Measurements from ENCODE around the gene ARCN1.

ARCN1 gene

GRCh38 chr11:118650366-118650765 is 78.2 kb downstream of the ARCN1 start:
- Histone ChIP-seq H3K4me3 (replicated peaks; ENCODE audit: low read depth, low read length) (no peak overlapping the region), H3K27me3 (replicated peaks; ENCODE audit: control insufficient read depth, insufficient read depth, low read length) (no peaks in the 10 kb centered on the region; the same call in 1 of the 2 replicates), H3K36me3 (ENCODE audit: control insufficient read depth, insufficient read depth, low read length) (no peaks in the 10 kb centered on the region)
- DNase-seq (ENCODE audit: extremely low read depth, insufficient read length), result no peak
- TF ChIP-seq CTCF (IDR thresholded peaks at IDR 0.05; ENCODE audit: insufficient read depth, low read length, poor library complexity, severe bottlenecking), result no peak

GRCh38 chr11:118651820-118652219 is 79.6 kb downstream of the ARCN1 start:
- no peak for TF ChIP-seq CTCF (IDR thresholded peaks at IDR 0.05; ENCODE audit: insufficient read depth, low read length, poor library complexity, severe bottlenecking)
- H3K36me3 ChIP-seq (ENCODE audit: control insufficient read depth, insufficient read depth, low read length), result no peaks in the 10 kb centered on the region
- no peaks in the 10 kb centered on the region for H3K27me3 ChIP-seq (replicated peaks; ENCODE audit: control insufficient read depth, insufficient read depth, low read length)
- H3K4me3 ChIP-seq (replicated peaks; ENCODE audit: low read depth, low read length), result no peak overlapping the region
- no peak for DNase-seq (ENCODE audit: extremely low read depth, insufficient read length)

Measured in GM06990 (cell line).